HG03103 (cell line): ENCODE results near the gene SRRM1.
"Not testable (repeated sequence)": the region's sequence is repeated elsewhere in the genome, so short reads cannot be mapped to it uniquely, and the experiment has no call there.

Experiments
- ATAC-seq: cut with Tn5 transposase; IDR thresholded peaks from one replicate; pipeline ENCODE4 v1.9.1; 2021; ENCODE audit warnings: low read depth; ENCODE audit not compliant: unreplicated experiment

SRRM1 gene

DNA sequence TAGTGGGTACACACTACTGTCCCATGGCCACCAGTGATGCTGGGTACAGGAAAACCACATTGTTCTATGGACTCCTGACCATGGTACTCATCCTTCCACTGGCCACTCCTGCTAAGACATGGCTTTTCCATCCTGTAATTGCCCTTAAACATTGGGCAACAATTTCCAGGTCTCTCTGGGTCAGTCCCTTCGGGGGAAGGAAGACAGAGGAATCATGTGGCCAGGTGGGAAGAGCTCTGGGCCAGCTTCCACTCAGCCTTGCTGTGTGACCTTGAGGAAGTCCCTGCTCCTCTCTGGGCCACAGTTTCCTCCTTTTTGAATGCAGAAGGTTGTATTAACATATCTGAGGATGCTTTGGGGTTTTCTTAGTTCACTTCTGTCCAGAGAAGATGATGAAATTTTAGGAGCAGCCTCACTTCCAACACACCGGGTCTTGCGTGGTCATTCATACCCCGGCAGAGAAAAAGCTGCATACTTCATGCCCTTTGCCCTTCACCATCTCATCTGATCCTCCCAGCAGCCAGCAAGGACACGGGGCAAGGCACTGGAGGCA, 50.8 kb downstream of the SRRM1 start:
- ATAC-seq: no peak

DNA sequence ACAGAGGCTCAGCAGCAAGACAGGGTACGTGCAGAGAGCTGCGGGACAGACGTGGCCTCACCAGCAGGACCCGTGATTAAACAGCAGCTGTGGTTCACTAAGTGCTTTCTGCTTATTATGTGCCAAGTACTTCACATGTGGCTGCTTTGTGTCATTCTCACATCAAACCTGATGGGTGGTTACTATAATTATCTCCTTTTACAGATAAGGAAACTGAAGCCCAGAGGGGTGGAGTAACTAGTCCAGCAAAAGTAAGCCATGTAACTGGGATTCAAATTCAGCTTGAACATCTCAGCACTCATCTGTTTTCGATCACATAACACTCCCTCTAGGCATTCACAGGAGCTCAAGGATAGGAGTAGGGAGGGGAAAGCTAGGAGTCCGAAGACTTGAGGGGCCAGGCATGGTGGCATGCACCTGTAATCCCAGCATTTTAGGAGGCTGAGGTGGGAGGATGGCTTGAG, 51.3 kb downstream of the SRRM1 start:
- no peak for ATAC-seq

DNA sequence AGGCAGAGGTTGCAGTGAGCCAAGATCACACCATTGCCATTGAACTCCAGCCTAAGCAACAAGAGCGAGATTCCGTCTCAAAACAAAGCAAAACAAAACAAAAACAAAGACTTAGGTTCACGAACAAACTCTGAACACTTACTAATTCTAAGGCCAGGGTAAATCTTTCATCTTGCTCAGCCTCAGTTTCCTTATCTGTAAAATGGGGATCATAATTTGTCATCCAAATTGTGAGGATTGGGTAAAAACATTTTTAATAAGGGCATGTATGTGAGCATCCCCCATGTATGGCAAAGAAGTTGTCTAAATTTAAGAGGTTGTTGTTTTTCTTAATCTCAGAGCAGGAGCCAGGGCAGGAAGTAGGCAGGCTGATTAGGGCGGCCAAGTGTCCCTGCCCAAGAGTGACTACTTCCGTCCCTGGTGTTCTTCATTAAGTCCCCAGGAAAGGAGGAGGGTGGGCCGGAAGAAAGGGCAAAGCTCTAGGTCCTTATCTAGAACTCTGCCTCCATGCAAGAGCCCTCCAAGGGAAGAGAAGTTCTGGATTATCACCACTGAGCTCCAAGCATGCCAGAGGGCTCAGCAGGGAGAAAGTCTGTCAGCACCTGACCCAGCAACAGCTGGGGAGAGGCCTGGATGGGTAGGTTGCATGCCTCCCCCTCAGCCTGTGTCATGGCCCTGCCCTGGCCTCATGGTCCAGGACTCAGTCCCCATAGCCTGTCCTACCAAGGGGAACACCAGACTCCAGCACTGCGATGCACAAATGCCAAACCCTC, 52.3 kb downstream of the SRRM1 start:
- ATAC-seq: no peak

DNA sequence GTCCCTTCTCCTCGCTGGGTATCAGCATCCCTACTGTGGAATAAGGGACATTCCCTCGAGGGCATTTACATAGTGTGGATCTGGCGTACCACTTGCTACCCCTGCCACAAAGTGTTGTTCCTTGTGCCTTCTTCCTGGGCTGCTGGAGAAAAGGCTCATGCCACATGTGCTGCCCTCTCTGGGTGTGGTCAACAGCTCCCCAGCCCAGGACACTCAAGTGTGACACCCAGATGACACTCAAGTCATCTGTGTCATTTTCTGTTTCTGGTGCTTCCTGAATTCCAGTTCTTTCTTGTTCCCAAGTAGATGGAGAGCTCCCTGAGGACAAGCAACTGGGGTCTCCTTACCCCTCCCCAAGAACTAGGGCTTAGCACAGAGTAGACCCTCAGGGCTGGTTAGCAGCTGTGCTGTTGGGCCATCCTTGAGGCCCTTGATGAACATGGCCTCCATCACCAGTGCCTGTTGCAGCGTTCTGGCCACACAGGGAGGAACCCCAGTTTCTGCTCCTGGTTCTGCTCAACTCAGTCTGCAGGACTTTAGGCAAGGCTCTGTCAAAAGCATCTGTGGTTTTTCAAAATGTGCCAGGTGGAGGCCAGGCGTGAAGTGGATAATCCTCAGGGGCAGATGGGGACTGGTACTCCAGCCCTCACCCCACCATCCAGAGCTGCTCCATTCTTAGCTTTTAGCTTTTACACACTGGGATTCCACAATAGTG, 53.1 kb downstream of the SRRM1 start:
- no peak for ATAC-seq

DNA sequence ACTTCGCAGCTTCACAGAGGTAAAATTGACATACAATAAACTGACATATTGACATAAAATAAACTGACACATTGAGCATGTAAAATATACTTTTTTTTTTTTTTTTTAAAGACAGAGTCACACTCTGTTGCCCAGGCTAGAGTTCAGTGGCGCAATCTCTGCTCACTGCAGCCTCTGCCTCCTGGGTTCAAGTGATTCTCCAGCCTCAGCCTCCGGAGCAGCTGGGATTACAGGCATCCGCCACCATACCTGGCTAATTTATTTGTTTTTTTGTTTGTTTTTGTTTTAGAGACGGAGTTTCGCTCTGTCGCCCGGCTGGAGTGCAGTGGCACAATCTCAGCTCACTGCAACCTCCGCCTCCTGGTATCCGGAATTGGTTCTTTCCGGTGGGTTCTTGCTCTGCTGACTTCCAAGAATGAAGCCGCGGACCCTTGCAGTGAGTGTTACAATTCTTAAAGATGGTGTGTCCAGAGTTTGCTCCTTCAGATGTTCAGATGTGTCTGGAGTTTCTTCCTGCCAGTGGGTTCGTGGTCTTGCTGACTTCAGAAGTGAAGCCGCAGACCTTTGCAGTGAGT, 53.7 kb downstream of the SRRM1 start:
- ATAC-seq: no peak

DNA sequence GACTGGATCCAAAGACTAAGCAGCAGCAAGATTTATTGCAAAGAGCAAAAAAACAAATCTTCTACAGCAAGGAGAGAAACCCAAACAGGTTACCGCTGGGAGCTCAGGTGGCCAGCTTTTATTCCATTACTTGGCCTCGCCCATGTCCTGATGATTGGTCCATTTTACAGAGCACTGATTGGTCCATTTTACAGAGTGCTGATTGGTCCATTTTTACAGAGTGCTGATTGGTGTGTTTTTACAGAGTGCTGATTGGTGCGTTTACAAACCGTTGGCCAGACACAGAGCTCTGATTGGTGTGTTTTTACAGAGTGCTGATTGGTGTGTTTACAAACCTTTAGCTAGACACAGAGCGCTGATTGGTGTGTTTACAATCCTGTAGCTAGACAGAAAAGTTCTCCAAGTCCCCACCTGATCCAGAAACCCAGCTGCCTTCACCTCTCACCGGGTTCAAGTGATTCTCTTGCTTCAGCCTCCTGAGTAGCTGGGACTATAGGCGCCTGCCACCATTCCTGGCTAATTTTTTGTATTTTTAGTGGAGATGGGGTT, 54.4 kb downstream of the SRRM1 start:
- ATAC-seq: not testable (repeated sequence)

DNA sequence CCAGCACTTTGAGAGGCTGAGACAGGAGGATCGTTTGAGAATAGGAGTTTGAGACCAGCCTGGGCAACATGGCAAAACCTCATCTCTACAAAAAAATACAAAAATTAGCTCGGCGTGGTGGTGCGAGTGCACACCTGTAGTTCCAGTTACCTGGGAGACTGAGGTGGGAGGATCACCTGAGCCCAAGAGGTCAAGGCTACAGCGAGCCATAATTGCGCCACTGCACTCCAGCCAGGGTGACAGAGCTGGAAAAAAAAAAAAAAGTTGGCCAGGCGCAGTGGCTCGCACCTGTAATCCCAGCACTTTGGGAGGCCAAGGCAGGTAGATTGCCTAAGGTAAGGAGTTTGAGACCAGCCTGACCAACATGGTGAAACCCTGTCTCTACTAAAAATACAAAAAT, 55.2 kb downstream of the SRRM1 start:
- ATAC-seq: not testable (repeated sequence)

DNA sequence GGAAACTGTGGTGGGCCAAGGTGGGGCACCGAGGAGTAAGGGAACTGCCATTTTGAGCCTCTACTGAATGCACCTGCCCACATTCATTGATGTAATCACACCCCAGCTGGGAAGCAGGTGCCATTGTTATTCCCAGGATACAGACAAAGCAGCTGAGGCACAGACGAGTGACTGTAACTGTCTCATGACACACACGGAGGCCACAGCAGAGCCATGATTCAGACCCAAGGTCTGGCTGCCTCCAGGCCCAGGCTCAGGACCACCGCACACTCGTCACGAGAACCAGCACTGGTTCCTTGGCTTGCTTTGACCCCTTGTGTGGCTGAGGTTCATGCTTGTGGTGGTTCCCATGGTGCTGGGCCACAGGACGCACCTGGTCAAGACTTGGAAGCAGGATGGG, 56.5 kb downstream of the SRRM1 start:
- ATAC-seq: no peak

DNA sequence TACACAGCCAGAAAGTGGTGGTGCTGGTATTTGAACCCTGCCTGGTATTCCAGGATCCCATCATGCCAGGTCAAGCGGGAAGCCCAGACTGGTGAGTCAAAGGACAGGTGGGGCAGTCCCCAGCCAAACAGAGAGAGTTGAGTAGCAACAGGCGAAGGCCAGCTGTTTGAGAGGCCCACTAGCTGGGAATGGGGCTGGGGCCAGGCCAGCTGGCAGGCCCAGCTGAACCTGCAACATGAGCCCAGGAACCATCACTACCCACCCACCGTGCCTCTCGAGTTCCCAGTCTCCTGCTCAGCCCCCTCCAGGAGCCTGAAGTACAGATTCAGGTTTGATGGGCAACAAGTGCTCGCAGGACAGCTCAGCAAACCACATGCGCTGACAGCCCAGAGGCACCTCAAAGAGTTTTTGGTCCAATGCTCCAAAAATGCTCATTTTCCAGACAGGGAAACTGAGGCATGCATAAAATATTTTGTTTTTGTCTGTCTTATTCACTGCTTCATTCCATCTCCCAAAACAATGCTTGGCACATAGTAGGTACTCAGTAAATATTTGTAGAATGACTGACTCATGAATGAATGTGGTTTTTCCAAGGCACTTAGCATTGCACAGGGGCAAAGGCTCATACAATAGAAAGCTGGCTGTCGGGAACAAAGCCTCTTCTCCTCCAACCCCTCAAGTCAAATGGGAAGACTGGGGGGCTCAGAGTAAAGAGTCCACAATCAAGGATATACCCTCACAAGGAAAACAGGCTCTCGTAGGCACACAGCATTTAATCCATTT, 59.6 kb downstream of the SRRM1 start:
- no peak for ATAC-seq

DNA sequence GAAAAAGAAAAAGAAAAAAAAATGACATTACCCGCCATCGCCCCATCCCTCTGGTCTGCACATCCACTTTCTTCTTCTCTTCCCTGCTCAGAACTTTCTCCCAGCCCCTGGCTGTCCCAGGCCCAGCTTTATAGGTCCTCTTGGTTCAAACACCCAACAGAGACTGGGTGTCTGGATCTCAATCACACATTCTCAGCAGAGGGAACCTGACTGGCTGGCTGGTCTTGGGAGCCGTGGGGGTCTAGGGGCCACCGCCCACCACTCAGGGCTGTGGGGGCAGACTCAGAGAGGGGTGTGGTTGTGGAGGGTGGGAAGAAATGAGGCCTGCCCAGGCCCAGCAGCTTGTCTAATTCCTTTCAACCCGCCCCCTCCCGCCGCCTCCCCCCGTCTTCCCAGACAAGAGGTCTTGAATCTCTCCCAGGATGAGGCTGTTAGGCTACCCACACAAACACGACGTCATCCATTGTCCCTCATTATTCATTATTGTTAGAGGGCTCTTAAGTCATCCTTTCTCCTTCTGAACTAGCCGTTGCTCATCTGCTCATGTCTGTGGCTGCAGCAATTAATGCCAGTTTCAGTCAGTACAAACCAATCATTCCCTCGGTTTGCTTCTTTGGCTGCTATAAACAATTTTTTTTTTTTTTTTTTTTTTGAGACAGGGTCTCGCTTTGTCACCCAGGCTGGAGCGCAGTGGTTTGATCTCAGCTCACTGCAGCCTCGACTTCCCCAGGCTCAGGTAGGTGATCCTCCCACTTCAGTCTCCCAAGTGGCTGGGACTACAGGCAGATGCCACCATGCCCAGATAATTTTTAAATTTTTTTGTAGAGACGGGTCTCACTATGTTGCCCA, 61.5 kb downstream of the SRRM1 start:
- no peak for ATAC-seq

DNA sequence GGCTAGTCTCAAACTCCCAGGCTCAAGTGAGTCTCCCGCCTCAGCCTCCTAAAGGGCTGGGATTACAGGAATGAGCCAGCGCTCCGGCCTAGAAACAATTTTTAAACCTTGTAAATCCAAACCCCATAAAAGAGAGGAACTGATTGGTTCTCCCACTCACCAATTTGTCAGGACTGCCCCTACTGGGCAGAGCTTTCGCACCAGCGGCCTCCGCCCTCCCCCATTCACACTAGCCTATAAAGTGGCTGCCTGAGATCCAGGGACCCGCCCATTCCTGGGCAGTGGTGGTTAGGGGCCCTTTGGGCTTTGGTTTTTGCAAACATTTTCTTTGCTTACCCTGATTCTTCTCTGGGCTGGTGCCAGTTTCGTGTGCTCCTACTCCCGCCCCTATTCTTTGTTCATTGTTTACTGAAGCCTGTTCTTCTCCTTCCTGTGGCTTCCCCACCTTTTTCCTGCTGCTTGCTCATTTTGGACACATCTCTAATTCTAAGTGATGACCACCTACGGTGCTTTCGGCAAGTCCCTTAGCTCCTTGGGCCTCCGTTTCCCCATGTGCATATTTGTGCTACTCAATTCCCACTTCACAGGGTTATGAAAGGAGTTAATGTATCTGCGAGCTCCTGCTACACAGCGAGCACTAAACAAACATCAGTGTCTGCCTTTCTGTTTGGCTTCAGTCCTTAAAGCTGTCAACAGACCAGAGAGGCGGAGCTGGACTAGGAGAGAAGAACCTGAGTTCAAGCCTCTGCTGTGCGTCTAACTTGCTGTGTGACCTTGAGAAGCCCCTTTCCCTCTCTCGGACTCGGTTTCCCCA, 62.4 kb downstream of the SRRM1 start:
- ATAC-seq: no peak

DNA sequence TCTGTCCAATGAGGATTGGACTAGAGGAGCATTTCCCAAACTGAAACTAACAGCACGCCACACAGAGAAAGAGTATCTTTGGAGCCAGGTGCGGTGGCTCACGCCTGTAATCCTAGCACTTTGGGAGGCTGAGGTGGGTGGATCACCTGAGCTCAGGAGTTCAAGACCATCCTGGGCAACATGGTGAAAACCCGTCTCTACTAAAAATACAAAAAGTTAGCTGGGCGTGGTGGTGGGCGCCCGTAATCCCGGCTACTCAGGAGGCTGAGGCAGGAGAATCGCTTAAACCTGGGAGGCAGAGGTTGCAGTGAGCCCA, 62.9 kb downstream of the SRRM1 start:
- ATAC-seq: not testable (repeated sequence)

DNA sequence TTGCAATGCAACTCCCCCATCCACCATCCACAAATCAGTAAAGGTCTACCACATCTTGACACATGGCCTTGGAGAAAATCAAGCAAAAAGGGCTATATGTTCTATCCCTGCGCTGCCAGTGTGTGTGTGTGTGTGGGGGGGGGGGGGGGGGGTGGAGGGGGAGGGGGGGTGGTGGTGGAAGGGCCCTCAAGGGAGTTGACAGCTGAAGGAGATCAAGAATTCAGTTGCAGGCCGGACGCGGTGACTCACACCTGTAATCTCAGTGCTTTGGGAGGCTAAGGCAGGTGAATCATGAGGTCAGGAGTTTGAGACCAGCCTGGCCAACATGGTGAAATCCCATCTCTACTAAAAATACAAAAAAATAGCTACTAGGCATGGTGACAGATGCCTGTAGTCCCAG, 64.6 kb downstream of the SRRM1 start:
- ATAC-seq: no peak

DNA sequence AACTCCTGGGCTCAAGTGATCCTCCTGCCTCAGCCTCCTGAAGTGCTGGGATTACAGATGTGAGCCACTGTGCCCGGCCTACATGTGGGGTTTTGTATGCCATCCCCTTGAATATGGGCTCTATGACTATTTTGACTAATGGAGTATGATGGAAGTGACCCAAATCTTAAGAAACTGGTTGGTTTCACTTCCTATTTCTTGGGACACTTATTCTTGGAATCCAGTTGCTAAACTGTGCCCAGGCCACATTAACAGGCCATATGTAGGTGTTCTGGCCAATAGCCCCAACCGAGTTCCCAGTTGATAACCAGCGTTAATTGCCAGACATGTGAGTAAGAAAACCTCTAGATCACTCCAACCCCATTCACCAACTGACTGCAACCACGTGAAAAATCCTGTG, 65.8 kb downstream of the SRRM1 start:
- no peak for ATAC-seq

DNA sequence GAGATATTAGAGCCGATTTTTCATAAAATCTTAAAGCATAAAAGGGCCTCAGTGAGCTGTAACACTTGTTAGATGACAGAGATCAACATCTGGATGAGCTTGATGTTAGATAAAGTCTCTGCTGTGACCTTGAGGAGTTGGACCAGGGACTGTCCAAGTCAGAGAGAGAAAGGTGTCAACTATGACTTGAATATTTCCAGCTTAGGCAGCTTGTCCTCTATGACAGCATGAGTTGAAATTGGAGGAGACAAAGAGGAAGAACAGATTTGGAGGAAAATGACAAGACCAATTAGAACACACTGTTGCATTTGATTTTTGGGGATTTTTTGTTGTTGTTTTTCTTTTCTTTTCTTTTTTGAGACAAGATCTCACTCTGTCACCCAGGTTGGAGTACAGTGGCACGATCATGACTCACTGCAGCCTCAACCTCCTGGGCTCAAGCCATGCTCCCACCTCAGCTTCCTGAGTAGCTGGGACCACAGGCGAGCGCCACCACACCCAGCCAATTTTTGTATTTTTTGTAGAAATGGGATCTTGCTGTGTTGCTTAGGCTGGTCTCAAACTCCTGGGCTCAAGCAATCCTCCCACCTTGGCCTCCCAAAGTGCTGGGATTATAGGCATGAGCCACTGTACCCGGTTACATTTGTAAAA, 66.8 kb downstream of the SRRM1 start:
- no peak for ATAC-seq

DNA sequence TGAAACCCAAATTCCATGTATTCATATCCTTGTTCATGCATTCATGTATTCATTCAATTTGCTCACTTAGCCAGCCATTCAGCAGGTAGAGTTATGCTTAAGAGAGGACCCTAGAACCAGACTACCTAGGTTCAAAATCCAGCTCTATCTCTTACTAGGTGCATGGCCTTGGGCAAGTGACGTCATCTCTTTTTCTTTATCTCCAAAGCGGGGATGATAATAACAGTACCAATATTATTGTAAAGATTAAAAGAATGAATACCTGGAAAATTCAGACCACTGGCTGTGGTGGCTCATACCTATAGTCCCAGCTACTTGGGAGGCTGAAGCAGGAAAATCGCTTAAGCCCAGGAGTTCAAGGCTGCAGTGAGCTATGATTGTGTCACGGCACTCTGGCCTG, 68.2 kb downstream of the SRRM1 start:
- ATAC-seq: no peak

DNA sequence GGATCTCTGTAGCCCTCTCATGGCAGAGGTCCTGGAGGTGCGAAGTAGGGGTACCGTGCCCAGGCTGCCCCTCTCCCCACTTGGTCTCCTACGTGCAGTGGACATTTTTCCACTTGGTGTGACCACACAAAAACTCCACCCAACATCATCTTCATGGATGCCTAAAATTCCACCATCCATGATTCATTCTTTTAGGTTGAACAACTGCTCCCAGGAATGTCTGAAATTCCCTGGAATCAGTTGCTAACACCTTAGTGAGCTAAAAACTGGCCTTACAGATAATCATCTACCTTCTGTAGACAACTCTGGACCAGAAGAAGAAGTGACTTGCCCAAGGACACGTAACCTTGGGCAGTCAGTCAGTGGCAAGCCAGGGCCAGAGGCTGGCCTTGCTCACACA, 70.1 kb downstream of the SRRM1 start:
- ATAC-seq: no peak

DNA sequence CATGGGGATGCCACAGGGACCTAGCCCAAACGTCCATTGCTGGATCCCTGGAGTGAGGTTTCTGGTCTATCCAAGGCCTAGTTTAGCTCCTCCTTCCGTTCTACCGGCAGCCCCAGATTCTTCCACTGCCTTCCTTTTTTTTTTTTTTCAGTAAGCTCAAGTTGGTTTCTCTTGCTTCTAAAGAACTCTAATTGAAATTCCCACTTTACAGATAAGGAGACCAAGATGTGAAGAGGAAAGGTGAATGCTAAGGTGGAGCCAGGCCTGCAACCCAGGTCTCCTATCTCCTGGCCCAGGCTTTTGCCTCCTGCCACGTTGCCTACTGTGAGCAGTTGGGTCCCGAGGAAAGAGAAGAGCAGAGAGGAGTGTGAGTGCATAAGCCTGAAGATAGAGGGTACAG, 70.6 kb downstream of the SRRM1 start:
- no peak for ATAC-seq
